HG03378 (cell line): Measurements from ENCODE around the gene CPS1.

Experiments
- ATAC-seq: cut with Tn5 transposase; IDR thresholded peaks from one replicate; pipeline ENCODE4 v1.9.1; 2021; ENCODE audit warnings: mild to moderate bottlenecking, moderate library complexity; ENCODE audit not compliant: unreplicated experiment

The CPS1 gene

DNA sequence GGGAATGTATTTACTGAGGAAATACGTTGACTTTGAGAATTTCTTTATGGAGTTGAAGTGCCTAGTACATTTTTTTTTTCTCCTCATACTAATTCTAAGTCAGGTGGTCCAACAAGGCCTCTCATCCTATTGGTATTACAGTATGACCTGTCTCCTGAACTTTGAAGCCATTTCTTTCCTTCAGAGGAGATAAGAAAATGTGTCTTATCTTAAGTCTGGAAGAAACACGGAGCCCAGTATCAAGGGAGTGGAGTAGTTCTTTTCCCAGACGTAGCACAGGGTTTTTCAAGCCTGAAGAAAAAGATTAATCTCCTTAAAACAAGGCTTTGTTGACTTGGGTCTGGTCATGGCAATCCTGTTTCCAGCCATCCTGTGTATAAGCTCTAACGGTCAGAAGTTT is 11.6 kb upstream of the CPS1 start:
- ATAC-seq: no peak

- no peak for ATAC-seq
Observed at GRCh38 chr2:210546424-210547208, 9.8 kb upstream of the CPS1 start.

DNA sequence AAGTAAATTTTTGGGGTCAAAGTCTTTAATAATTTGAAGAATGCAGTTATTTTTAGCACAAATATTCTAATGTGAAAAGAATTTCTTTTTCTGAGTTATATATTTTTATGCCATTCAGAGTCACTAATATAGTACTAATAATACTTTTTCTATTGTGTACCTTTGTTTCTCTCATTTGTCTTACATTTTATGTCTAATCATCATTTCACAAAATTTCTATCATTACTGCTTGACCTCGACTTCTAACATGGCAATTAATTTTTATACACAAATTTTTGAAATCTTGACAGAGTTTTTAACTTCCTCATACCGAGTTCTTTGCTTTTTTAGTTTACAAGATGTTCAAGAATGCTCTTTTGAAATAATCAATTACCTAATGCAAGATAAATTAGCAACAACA is 8.4 kb upstream of the CPS1 start:
- no peak for ATAC-seq

- ATAC-seq: no peak
Observed at GRCh38 chr2:210548878-210549384, 7.5 kb upstream of the CPS1 start.

DNA sequence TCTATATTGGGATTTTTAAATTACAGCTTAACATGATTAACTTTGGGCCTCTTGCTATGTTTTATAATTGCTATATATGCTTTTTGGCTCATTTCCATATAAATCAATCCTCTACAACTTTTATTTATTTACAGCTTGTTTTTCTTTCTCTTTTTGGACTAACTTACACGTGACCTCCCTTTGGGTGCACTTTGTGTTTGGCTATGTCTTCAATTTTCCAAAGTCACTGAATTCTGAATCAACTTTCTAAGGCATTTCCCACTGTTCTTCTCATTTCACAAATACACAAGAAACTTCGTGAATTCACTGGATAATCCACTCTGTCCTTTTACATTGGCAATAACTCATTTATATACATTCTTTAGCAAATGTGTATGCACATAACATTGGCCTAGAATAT is 5.4 kb upstream of the CPS1 start:
- ATAC-seq: no peak

- ATAC-seq: no peak
Observed at GRCh38 chr2:210553373-210553772, 3.0 kb upstream of the CPS1 start.

GRCh38 chr2:210555555-210555954 is 844 bp upstream of the CPS1 start:
- ATAC-seq: no peak

DNA sequence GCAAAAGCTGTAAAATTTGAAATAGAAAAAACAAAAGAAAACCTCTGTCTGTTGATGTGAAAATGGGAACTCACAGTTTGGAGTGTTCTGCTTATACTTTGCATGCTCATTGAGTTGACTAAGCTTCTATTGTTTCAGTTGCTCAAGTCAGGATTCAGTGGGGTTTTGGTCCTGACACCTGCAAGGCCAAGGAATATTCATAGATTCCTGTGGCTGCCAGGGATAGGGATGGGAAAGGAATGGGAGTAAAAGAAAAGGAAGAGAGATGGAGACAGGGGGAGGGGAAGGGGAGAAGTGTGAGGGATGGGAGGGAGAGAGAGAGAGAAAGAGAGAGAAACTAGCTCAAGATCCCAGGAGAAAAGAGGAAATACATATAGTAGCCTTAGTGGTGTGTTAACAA is 1.3 kb downstream of the CPS1 start:
- ATAC-seq: no peak

DNA sequence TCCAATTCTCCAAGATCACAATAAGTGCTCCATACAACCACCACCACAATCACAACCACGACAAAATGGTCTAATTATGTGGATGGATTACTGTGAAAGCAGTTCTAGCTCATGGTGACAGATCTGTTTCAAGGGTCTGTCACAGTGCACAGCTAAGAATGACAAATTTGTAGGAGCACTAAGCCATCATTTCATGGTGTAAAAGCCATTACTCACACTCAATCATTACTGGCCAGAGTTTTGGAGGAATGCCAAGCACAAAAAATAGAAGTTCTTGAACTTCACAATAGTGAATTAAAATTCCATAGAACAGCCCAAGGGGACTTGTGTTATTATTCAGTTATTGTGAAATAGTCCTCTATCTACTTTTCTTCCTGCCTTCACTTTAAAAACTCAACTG is 2.3 kb downstream of the CPS1 start:
- ATAC-seq: no peak

DNA sequence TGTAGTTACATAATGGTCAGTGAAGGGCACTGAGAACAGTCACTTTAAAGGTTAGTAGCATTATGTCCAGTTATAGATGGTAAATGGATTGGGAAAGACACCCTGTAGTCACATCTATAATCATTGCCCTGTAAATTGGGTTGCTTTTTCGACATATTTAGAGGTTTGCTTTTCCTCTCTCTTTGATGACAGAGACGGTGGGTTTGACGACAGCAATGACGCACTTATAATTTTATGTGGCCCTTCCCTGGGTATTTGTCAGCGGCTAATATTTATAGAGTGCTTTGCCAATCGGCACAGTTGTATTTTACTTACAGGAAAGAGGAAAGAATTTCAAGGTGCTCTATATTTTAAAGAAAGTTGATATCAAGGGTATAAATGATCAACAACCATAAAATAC is 2.8 kb downstream of the CPS1 start:
- no peak for ATAC-seq

DNA sequence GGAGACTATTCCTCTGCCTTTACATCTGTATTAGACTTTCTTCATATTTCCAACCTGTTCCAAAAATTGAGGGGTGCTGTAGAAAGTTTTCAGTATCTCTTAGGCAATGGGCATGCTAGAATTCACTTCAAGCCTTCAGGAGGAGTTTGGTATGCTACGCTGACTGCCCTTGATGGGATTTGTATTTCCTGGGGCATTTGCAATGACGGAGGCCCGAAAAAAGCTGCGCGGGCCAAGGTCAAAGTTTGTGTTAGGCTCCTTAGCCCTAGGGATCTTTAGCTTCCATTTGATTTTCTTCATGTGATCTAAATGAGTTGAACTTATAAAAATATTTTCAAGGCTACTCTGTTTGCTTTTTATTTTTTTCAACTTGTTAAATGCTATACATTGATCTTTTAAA is 5.1 kb downstream of the CPS1 start:
- ATAC-seq: no peak

DNA sequence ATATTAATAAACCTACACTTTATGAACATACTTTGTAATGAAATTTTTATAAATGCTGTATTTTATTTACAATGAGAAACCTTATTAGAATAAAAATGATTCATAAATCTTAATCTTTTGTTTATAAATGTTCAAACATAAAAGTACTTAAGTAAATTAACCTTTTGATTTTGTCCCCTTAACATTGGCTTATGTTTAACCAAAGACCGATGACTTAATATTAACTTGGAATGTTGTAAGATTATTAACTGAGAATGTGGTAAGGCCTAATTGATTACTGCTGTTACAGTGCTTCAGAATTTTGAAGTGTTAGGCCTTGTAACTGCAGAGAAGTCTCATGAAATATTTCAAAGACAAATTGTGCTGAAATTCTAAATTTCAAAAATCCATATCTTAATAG is 5.7 kb downstream of the CPS1 start:
- no peak for ATAC-seq

DNA sequence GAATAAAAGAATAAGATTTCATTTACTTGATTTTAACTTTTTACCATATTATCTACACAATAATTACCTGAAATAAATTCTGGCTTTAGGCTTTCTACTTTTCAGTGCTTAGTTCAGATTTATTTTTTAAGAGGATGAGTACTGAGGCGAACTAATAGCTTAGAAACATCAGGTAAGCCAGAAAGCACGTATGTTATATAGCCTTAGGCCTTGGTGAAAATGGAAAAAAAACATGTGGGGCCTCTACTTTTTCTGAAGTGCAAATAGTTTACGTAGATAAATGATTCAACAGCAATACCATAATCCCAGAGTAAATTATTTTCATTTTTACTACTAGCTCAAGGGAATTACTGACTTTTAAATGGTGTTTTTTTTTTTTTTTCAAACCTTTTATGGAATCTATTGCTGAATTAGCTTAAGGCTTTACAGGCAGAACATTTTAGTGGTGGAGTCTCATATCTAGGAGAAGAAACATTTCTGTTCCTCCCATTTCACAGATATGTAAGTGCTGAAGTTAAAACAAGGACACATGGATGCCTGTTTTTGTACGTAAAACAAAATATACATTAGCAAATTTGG is 6.2 kb downstream of the CPS1 start:
- ATAC-seq: no peak

- ATAC-seq: no peak
Observed at GRCh38 chr2:210567279-210567678, 10.9 kb downstream of the CPS1 start.

- ATAC-seq: no peak
Observed at GRCh38 chr2:210568108-210568507, 11.7 kb downstream of the CPS1 start.

DNA sequence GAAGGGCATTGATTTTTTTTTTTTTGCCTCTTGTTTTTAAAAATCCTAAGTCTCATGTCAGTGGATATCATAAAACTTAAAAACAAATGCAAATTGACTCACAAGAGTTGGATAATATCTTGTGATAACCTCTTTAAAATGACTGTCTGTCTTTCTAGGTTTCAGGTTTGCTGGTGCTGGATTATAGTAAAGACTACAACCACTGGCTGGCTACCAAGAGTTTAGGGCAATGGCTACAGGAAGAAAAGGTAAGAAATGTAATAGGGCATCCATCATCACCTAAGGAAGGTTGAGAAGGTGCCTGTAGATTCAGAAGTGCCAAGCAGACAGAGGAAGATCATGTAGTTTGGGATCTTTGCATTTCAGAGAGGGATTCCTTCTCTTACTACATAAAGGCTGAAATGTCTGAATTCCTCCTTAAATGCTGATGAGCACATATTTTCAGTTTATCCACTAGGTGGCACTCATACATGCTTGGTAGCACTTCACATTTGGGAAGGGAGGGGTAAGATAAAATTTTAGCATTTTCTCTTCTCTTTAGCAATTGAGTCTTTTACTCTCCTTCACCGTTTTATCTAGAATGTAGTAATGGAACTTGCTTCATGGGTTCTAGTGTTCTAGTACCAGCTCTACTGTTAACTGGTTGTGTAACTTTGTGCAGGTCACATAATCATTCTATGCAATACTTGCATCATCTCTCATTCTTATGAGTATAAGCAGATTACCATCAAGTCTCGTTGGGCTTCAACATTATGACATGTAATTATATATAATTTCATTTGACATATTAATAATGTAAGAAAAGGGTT is 21.1 kb downstream of the CPS1 start:
- ATAC-seq: peak; percentile 96

DNA sequence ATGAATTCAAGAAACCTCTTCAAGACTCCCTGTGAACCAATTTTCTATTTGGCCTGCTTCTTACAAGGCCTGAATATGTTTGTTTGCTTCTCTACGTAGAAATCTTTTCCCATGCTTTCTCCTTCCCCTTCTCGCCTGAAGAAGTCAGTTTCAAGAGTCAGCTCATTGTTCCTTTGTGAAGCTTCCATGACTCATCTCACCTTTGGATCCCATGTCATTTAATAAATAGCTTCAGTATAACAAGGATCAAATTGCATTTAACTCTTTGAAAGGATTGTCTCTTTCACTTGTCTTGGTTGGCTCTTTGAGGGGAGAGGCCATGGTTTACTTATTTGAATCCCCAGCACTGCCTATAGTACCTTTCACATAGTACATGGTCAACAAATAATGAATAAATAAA is 28.4 kb downstream of the CPS1 start:
- no peak for ATAC-seq

GRCh38 chr2:210586381-210586780 is 30.0 kb downstream of the CPS1 start:
- ATAC-seq: no peak

GRCh38 chr2:210591663-210592062 is 35.3 kb downstream of the CPS1 start:
- ATAC-seq: no peak

DNA sequence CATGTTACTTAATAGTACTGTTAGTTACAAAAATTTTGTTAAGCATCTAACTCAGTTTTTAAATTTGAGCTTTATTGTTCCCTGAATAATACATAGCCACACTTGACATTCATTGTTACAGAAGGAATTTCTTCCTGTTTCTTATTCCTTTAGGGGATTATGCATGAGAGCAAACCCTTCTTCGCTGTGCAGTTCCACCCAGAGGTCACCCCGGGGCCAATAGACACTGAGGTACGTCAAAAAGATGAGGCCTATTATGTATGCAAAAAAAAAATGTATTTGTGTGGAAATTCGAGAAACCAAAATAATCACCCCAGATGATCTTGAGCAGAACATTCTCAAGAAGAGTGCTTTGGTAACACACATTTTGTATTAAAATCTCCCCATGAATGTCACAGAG is 36.3 kb downstream of the CPS1 start:
- ATAC-seq: no peak

DNA sequence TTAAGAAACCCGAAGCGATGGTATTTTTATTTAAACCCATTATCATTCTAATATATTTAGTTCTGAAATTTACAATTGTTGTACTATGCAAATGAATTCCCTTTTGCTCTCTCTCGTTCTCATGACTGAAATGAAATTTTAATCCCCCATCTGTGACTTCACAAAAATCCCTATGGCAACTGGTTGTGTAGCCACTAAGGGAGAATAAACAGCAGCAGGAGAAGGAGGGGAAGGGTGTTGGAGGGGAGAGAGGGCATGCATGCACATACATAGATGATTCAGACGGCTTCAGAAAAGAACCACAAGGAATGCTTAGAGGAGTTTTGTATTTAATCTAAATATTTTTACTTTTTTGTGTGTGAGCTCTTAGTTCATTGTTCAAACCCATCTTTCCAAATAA is 36.8 kb downstream of the CPS1 start:
- no peak for ATAC-seq

DNA sequence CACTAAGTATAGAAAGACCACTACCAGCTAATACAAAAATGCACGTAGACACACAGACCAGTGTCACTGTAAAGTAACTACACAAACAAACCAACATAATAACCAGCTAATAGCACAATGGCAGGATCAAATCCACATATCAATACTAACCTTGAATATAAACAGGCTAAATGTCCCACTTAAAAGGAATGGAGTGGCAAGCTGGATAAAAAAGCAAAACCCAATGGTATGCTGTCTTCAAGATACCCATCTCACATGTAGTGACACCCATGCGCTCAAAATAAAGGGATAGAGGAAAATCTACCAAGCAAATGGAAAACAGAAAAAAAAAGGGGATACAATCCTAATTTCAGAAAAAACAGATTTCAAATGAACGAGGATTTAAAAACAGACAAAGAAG is 41.8 kb downstream of the CPS1 start:
- ATAC-seq: no peak
